GM13976 (cell line): Measurements from ENCODE around the gene MARCKSL1.
A peak's percentile ranks its signal among the peaks of the same experiment; 100 is the strongest.

ENCODE experiments used
- DNase-seq: peaks from one replicate; pipeline ENCODE4 v3.0.0; 2012; ENCODE audit warnings: low spot score
- CTCF ChIP-seq: IDR thresholded peaks from 2 replicates; pipeline ENCODE4 v1.5.1; 2012; ENCODE audit warnings: borderline replicate concordance, mild to moderate bottlenecking; ENCODE audit not compliant: insufficient read depth; ENCODE audit errors: extremely low read depth, missing control alignments, control extremely low read depth
- in situ Hi-C: fragments of 300-500 bp; cut with MboI; formaldehyde crosslinking; loops from one replicate; pipeline ENCODE4 v1.12.0; 2022; ENCODE audit warnings: low sequenced_read_pairs, mixed read lengths, inconsistent platforms; ENCODE audit not compliant: unreplicated experiment

The MARCKSL1 gene

GRCh38 chr1:32352831-32353383, 16.9 kb upstream of the MARCKSL1 start:
- in situ Hi-C loops = no loop called here
- no peak for TF ChIP-seq CTCF
- no peak for DNase-seq

DNA sequence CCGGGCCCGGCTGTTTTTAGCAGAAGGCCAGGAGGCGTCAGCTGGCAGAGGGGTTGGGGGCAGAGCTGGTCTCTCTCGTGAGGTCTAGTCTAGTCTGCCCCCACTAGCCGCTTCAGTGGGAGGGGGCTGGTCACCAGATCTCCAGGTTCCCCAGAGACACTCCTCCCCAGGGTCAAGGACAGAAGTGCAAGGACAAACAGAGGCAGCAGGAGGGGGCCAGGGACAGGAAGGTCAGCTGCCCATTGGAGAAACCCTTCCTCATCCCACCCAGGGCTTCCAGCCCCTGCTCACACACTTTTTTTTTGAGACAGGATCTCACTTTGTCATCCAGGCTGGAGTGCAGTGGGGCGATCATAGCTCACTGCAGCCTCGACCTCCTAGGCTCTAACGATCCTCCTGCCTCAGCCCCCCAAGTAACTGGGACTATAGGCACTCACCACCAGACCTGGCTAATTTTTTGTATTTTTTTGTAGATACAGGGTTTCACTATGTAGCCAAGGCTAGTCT, 16.3 kb upstream of the MARCKSL1 start:
- no peak for TF ChIP-seq CTCF
- DNase-seq = no peak
- in situ Hi-C loops = no loop called here

DNA sequence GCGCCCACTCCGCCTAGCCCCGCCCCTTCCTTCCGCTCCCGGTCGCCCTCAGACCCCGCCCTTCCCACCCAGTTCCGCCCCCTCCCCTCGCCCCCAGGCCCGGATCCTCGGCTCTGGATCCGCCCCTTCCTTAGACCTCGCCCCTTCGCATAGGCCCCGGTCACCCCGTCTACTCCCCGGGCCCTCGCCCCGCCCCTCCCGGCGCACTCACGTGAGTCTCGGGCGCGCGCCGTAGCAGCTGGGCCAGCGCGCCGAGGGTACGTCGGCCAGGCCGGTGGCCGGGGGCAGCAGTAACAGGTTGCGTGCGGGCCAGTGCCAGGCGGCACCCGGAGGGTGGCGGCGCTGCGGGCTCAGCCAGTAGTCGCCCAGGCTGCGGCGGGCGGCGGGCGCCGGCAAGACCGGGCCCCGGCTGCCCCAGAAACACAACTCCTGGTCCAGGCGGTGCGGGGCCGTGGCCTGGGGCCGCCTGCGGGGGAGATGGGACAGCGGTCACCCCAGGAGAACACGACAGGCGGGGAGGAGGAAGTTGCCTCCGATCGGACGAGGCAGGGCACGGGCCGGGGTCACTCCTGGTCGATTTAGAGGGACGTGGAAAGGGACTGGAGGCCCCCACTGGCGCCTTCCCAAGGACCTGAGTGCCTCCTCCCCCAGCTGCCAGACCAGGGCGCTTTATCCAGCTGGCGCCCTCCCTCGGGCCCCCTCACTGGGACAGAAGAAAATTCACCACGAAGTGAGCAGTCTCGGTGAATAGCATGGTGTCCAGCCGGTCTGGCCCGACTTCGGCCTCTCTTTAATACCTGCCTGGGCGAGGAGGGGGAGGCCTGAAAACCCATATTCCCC, 15.6 kb upstream of the MARCKSL1 start:
- in situ Hi-C loops = no loop called here

GRCh38 chr1:32350785-32351398, 14.9 kb upstream of the MARCKSL1 start:
- peak; percentile 38 for TF ChIP-seq CTCF
- in situ Hi-C loops = no loop called here
- DNase-seq = peak; percentile 89

More for the DNA sequence above, 15.6 kb upstream of the MARCKSL1 start:
- DNase-seq = peak; percentile 99
- TF ChIP-seq CTCF = no peak

DNA sequence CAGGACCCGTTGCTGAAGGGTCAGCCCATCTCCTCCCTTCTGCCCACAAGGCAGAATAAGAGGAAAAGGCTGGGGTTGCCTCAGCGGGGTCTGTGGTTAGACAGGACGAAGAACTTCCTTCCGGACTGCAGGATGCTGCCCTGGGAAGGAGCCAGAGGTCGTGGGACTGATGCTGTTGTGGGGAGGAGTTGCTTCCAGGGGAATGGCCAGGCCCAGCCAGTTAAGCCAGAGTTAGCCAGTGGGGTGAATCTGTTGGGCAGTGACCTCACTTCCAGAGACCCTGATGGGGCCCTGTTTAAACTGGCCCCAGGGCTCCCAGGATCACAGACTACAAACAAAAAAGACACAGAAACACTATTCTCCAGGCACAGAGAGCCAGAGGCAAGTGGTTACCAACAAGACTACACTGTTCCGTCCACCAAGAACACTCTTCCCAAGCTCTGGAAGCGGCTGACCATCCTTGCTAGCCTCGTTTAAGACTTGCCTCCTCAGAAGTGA, 13.2 kb upstream of the MARCKSL1 start:
- in situ Hi-C loops = no loop called here
- DNase-seq = no peak
- TF ChIP-seq CTCF = no peak

- in situ Hi-C loops = no loop called here
- TF ChIP-seq CTCF = no peak
Measured at GRCh38 chr1:32346532-32347157, 10.6 kb upstream of the MARCKSL1 start.

More at GRCh38 chr1:32346532-32347157, 10.6 kb upstream of the MARCKSL1 start:
- DNase-seq = no peak
